Activated T-helper 9 cell treated with anti-CD3 and anti-CD28 coated beads, Interleukin-2, amount 50 U/mL, for 16 hours (primary cell): ENCODE measurements around the gene CACHD1.

Experiments used
- DNase-seq: peaks from one replicate; pipeline ENCODE4 v3.0.0-alpha.2; 2020; ENCODE audit warnings: low read depth

The CACHD1 gene

GRCh38 chr1:64473367-64473766 lies 3.4 kb downstream of the CACHD1 start:
- no peak for DNase-seq

GRCh38 chr1:64474133-64474532 lies 4.2 kb downstream of the CACHD1 start:
- DNase-seq, result no peak

- DNase-seq, result no peak
These were observed 4.9 kb downstream of the CACHD1 start for GRCh38 chr1:64474665-64475439.

- no peak for DNase-seq
These were observed 6.5 kb downstream of the CACHD1 start for GRCh38 chr1:64476251-64476952.

- DNase-seq, result no peak
These were observed 8.9 kb downstream of the CACHD1 start for GRCh38 chr1:64478594-64479470.

GRCh38 chr1:64479874-64480273 lies 9.9 kb downstream of the CACHD1 start:
- no peak for DNase-seq

GRCh38 chr1:64480999-64481772 lies 11.3 kb downstream of the CACHD1 start:
- DNase-seq, result no peak

GRCh38 chr1:64482128-64482527 lies 12.2 kb downstream of the CACHD1 start:
- no peak for DNase-seq

GRCh38 chr1:64482720-64483119 lies 12.8 kb downstream of the CACHD1 start:
- no peak for DNase-seq

- no peak for DNase-seq
These were observed 13.9 kb downstream of the CACHD1 start for GRCh38 chr1:64483731-64484414.

GRCh38 chr1:64484651-64485050 lies 14.7 kb downstream of the CACHD1 start:
- DNase-seq, result no peak

GRCh38 chr1:64486193-64486592 lies 16.3 kb downstream of the CACHD1 start:
- no peak for DNase-seq

GRCh38 chr1:64487061-64487460 lies 17.1 kb downstream of the CACHD1 start:
- no peak for DNase-seq

- DNase-seq, result no peak
These were observed 18.9 kb downstream of the CACHD1 start for GRCh38 chr1:64488862-64489261.

GRCh38 chr1:64489707-64490106 lies 19.8 kb downstream of the CACHD1 start:
- DNase-seq, result no peak

- DNase-seq, result no peak
These were observed 20.4 kb downstream of the CACHD1 start for GRCh38 chr1:64490213-64490818.

GRCh38 chr1:64492424-64492823 lies 22.5 kb downstream of the CACHD1 start:
- DNase-seq, result no peak

- no peak for DNase-seq
These were observed 23.9 kb downstream of the CACHD1 start for GRCh38 chr1:64493831-64494230.

- DNase-seq, result no peak
These were observed 24.7 kb downstream of the CACHD1 start for GRCh38 chr1:64494659-64495058.

- no peak for DNase-seq
These were observed 25.9 kb downstream of the CACHD1 start for GRCh38 chr1:64495878-64496277.

GRCh38 chr1:64496606-64497005 lies 26.7 kb downstream of the CACHD1 start:
- DNase-seq, result no peak
